SK-N-SH treated with all-trans-retinoic acid at 6 μM for 48 hours (cell line): ENCODE results near the gene AKR7A3.

Experiments
- ATAC-seq: fragments of 200-7000 bp; cut with Tn5 transposase; 3 replicates; pipeline ENCODE4 v1.9.1; 2020; ENCODE audit warnings: mild to moderate bottlenecking, moderate library complexity
- ARNTL ChIP-seq: fragments of 450-650 bp; formaldehyde crosslinking; IDR thresholded peaks from 2 replicates; pipeline ENCODE4 v1.5.0; 2020; ENCODE audit warnings: low read depth, mild to moderate bottlenecking, moderate library complexity, borderline replicate concordance
- BACH2 ChIP-seq: fragments of 250-450 bp; sonication (Bioruptor Pico); IDR thresholded peaks from 2 replicates; pipeline ENCODE4 v1.9.0; 2021; ENCODE audit warnings: mild to moderate bottlenecking, borderline replicate concordance
- CSDC2 ChIP-seq: fragments of 250-450 bp; sonication (Bioruptor Pico); IDR thresholded peaks from 2 replicates; pipeline ENCODE4 v1.5.0; 2020; ENCODE audit warnings: mild to moderate bottlenecking, moderate library complexity
- ESRRG ChIP-seq: fragments of 250-450 bp; sonication (Bioruptor Pico); IDR thresholded peaks from 2 replicates; pipeline ENCODE4 v1.6.1; 2021; ENCODE audit warnings: mild to moderate bottlenecking
- GLIS3 ChIP-seq: fragments of 250-450 bp; sonication (Bioruptor Pico); IDR thresholded peaks from 2 replicates; pipeline ENCODE4 v1.5.0; 2020; ENCODE audit warnings: mild to moderate bottlenecking, moderate library complexity
- ISL1 ChIP-seq: fragments of 250-450 bp; sonication (Bioruptor Pico); IDR thresholded peaks from 2 replicates; pipeline ENCODE4 v2.1.2; 2022; ENCODE audit warnings: mild to moderate bottlenecking, moderate library complexity
- OSR1 ChIP-seq: fragments of 250-450 bp; sonication (Bioruptor Pico); IDR thresholded peaks from 2 replicates; pipeline ENCODE4 v1.8.0; 2022; ENCODE audit warnings: moderate library complexity, mild to moderate bottlenecking, inconsistent platforms
- POU6F1 ChIP-seq: fragments of 250-450 bp; sonication (Bioruptor Pico); IDR thresholded peaks from 2 replicates; pipeline ENCODE4 v1.8.0; 2021; ENCODE audit warnings: low read depth, mild to moderate bottlenecking, moderate library complexity, borderline replicate concordance
- PPARA ChIP-seq: fragments of 250-450 bp; sonication (Bioruptor Pico); IDR thresholded peaks from 2 replicates; pipeline ENCODE4 v1.5.0; 2020; ENCODE audit warnings: mild to moderate bottlenecking, borderline replicate concordance
- RARB ChIP-seq: fragments of 250-450 bp; sonication (Bioruptor Pico); IDR thresholded peaks from 2 replicates; pipeline ENCODE4 v1.8.0; 2021; ENCODE audit warnings: mild to moderate bottlenecking, moderate library complexity
- SNAI2 ChIP-seq: fragments of 250-450 bp; sonication (Bioruptor Pico); IDR thresholded peaks from 2 replicates; pipeline ENCODE4 v1.5.0; 2020; ENCODE audit warnings: mild to moderate bottlenecking, moderate library complexity
- TCF4 ChIP-seq: fragments of 250-450 bp; sonication (Bioruptor Pico); IDR thresholded peaks from 2 replicates; pipeline ENCODE4 v1.8.0; 2021; ENCODE audit warnings: mild to moderate bottlenecking, moderate library complexity, borderline replicate concordance
- TOX ChIP-seq: fragments of 250-450 bp; sonication (Bioruptor Pico); IDR thresholded peaks from 2 replicates; pipeline ENCODE4 v1.8.0; 2021; ENCODE audit warnings: mild to moderate bottlenecking, moderate library complexity, borderline replicate concordance
- ZC3H10 ChIP-seq: fragments of 250-450 bp; sonication (Bioruptor Pico); IDR thresholded peaks from 2 replicates; pipeline ENCODE4 v1.5.1; 2021; ENCODE audit warnings: mild to moderate bottlenecking, moderate library complexity
- ZFP3 ChIP-seq: fragments of 250-450 bp; sonication (Bioruptor Pico); IDR thresholded peaks from 2 replicates; pipeline ENCODE4 v1.5.0; 2020; ENCODE audit warnings: mild to moderate bottlenecking, moderate library complexity
- ZFP30 ChIP-seq: fragments of 450-650 bp; formaldehyde crosslinking; IDR thresholded peaks from 2 replicates; pipeline ENCODE4 v1.5.0; 2022; ENCODE audit warnings: mild to moderate bottlenecking, moderate library complexity
- ZNF565 ChIP-seq: fragments of 450-650 bp; formaldehyde crosslinking; conservative IDR thresholded peaks from 2 replicates; pipeline ENCODE4 v1.5.0; 2020; ENCODE audit warnings: low read depth, mild to moderate bottlenecking, moderate library complexity
- ZNF70 ChIP-seq: fragments of 450-650 bp; formaldehyde crosslinking; IDR thresholded peaks from 2 replicates; pipeline ENCODE4 v1.5.0; 2020; ENCODE audit warnings: mild to moderate bottlenecking, moderate library complexity
- ZNF8 ChIP-seq: fragments of 450-650 bp; formaldehyde crosslinking; IDR thresholded peaks from 2 replicates; pipeline ENCODE4 v1.5.0; 2020; ENCODE audit warnings: mild to moderate bottlenecking, moderate library complexity
- TF ChIP-seq, protein P1 (sequence below): fragments of 250-450 bp; sonication (Bioruptor Pico); IDR thresholded peaks from 2 replicates; pipeline ENCODE4 v1.5.0; 2020; ENCODE audit warnings: mild to moderate bottlenecking, moderate library complexity
- TF ChIP-seq, protein P2 (sequence below): fragments of 250-450 bp; sonication (Bioruptor Pico); IDR thresholded peaks from 2 replicates; pipeline ENCODE4 v1.8.0; 2020; ENCODE audit warnings: mild to moderate bottlenecking, moderate library complexity, borderline replicate concordance
- TF ChIP-seq, protein P3 (sequence below): fragments of 250-450 bp; sonication (Bioruptor Pico); IDR thresholded peaks from 2 replicates; pipeline ENCODE4 v1.5.1; 2020; ENCODE audit warnings: low read depth, mild to moderate bottlenecking, moderate library complexity

The AKR7A3 gene

GRCh38 chr1:19315378-19316198 lies 27.0 kb upstream of the AKR7A3 start:
- no peak for TF ChIP-seq RARB (CRISPR knock-in tag)
- TF ChIP-seq ZNF70 (CRISPR knock-in tag): no peak
- no peak for TF ChIP-seq GLIS3
- TF ChIP-seq, protein P1, sequence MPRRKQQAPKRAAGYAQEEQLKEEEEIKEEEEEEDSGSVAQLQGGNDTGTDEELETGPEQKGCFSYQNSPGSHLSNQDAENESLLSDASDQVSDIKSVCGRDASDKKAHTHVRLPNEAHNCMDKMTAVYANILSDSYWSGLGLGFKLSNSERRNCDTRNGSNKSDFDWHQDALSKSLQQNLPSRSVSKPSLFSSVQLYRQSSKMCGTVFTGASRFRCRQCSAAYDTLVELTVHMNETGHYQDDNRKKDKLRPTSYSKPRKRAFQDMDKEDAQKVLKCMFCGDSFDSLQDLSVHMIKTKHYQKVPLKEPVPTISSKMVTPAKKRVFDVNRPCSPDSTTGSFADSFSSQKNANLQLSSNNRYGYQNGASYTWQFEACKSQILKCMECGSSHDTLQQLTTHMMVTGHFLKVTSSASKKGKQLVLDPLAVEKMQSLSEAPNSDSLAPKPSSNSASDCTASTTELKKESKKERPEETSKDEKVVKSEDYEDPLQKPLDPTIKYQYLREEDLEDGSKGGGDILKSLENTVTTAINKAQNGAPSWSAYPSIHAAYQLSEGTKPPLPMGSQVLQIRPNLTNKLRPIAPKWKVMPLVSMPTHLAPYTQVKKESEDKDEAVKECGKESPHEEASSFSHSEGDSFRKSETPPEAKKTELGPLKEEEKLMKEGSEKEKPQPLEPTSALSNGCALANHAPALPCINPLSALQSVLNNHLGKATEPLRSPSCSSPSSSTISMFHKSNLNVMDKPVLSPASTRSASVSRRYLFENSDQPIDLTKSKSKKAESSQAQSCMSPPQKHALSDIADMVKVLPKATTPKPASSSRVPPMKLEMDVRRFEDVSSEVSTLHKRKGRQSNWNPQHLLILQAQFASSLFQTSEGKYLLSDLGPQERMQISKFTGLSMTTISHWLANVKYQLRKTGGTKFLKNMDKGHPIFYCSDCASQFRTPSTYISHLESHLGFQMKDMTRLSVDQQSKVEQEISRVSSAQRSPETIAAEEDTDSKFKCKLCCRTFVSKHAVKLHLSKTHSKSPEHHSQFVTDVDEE (CRISPR knock-in tag): no peak
- TF ChIP-seq ZC3H10 (CRISPR knock-in tag): no peak
- TF ChIP-seq PPARA (CRISPR knock-in tag): no peak
- no peak for TF ChIP-seq ISL1 (CRISPR knock-in tag)
- TF ChIP-seq TCF4: no peak
- TF ChIP-seq, protein P2, sequence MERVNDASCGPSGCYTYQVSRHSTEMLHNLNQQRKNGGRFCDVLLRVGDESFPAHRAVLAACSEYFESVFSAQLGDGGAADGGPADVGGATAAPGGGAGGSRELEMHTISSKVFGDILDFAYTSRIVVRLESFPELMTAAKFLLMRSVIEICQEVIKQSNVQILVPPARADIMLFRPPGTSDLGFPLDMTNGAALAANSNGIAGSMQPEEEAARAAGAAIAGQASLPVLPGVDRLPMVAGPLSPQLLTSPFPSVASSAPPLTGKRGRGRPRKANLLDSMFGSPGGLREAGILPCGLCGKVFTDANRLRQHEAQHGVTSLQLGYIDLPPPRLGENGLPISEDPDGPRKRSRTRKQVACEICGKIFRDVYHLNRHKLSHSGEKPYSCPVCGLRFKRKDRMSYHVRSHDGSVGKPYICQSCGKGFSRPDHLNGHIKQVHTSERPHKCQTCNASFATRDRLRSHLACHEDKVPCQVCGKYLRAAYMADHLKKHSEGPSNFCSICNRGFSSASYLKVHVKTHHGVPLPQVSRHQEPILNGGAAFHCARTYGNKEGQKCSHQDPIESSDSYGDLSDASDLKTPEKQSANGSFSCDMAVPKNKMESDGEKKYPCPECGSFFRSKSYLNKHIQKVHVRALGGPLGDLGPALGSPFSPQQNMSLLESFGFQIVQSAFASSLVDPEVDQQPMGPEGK (CRISPR knock-in tag): no peak
- TF ChIP-seq ZFP30 (CRISPR knock-in tag): no peak
- no peak for TF ChIP-seq ZFP3 (CRISPR knock-in tag)
- no peak for TF ChIP-seq ESRRG
- no peak for TF ChIP-seq OSR1
- no peak for TF ChIP-seq BACH2 (CRISPR knock-in tag)
- TF ChIP-seq, all 23 proteins: peak for 0
- ATAC-seq: no peak

DNA sequence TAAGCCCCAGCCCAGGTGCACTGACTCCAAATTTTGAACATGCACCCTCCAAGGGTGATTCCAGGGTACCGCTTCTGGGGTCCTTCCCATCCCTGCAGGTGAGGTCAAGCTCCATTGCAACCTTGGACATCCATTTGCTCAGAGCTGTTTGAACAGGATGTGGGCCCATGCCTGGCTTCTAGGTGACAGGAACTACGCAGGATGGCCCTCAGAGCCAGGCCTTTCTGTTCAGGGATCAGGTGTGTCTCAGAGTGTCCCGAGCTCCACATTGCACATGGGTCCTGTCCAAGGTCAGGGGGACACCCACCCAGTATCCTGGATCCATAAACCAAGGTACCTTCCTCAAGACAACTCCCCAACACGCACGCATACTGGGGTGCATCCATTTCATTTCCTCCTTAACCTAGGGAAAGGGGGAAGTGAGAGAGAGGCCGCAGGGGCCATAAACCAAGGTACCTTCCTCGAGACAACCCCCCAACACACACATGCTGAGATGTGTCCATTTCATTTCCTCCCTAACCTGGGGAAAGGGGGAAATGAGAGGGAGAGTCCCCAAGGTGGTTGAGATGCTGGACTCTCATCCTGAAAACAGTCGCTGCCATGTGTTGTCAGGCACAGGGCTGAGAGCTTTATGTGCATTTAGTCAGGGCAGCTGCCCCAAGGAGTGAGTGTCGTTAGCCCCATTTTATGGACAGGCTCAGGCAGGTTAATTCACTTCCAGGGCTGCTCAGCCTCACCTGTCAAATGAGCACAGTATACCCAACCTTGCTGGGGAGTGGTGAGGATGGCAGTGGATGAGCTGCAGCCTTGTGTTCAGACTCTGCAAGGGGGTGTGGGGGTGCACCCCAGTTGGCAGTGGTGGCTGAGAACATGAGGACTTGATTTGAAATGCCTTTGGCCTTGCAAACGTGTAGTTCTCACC lies 25.7 kb upstream of the AKR7A3 start:
- no peak for ATAC-seq
- TF ChIP-seq OSR1: no peak
- no peak for TF ChIP-seq SNAI2 (CRISPR knock-in tag)
- TF ChIP-seq, protein P1 (CRISPR knock-in tag): no peak
- TF ChIP-seq CSDC2 (CRISPR knock-in tag): no peak
- TF ChIP-seq ZNF8: no peak
- TF ChIP-seq ARNTL: no peak
- TF ChIP-seq BACH2 (CRISPR knock-in tag): no peak
- TF ChIP-seq PPARA (CRISPR knock-in tag): no peak
- TF ChIP-seq, protein P3, sequence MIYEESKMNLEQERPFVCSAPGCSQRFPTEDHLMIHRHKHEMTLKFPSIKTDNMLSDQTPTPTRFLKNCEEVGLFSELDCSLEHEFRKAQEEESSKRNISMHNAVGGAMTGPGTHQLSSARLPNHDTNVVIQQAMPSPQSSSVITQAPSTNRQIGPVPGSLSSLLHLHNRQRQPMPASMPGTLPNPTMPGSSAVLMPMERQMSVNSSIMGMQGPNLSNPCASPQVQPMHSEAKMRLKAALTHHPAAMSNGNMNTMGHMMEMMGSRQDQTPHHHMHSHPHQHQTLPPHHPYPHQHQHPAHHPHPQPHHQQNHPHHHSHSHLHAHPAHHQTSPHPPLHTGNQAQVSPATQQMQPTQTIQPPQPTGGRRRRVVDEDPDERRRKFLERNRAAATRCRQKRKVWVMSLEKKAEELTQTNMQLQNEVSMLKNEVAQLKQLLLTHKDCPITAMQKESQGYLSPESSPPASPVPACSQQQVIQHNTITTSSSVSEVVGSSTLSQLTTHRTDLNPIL (CRISPR knock-in tag): no peak
- TF ChIP-seq TCF4: no peak

DNA sequence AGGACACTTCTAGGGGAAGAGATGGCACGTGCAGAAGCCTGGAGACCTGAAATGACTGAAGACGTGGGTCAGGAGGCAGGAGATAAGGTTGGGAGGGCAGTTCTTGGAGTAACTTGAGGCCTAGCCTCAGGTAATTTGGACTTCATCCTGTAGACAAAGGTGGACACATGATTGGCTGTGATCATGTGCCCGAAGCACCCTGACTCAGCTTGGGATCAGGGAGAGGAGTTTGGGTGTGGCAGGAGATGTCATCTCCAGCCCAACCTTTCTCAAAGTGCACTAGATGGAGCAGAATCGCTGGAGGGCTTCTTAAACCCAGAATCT lies 25.0 kb upstream of the AKR7A3 start:
- ATAC-seq: no peak
- TF ChIP-seq PPARA (CRISPR knock-in tag) (no peak), ZNF565 (CRISPR knock-in tag) (no peak), TOX (CRISPR knock-in tag) (no peak), BACH2 (CRISPR knock-in tag) (no peak), ZC3H10 (CRISPR knock-in tag) (no peak), GLIS3 (no peak), ESRRG (no peak), ZFP3 (CRISPR knock-in tag) (no peak), OSR1 (no peak), POU6F1 (no peak)
- TF ChIP-seq, protein P2 (CRISPR knock-in tag): no peak
